ENCODE results near the gene ADAD2. TPM values are rescaled to one million over a fixed set of nuclear protein-coding genes. Genes with fewer than 3 reads are reported as not detected.

ADAD2 gene
- total RNA-seq, 3 donors from 2014 or later (not counting 1 experiment from before 2014, with no cell fraction given) = not detected

DNA sequence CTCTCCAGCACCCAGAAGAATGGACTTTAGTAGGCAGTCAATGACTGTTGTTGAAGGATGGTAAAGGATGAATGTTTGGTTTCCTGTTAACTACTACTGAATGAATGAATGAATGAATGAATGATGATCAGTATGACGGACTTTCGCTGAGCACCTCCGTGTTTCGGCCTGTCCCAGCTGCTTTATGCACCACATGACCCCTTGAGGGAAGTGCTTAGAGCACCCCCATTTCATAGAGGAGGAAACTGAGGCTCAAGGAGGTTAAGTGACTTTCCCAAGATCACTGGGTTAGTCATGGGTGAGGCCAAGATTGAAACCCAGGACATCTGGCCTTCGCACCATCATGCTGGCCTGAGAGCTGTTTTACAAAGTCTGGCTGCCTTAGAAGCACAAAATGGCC is 42.0 kb downstream of the ADAD2 start:
- Histone ChIP-seq H3K9me3 (ENCODE audit: control insufficient read depth, insufficient read depth, low read length) (no peaks in the 10 kb centered on the region), H3K4me3 (ENCODE audit: low read length) (no peak overlapping the region), H3K27me3 (ENCODE audit: control insufficient read depth, insufficient read depth, low read length) (no peaks in the 10 kb centered on the region), H3K27ac (ENCODE audit: low read length) (no peak overlapping the region), H3K36me3 (ENCODE audit: control insufficient read depth, insufficient read depth, low read length) (no peaks in the 10 kb centered on the region), H3K4me1 (ENCODE audit: control insufficient read depth, insufficient read depth, low read length) (no peaks in the 10 kb centered on the region)
- TF ChIP-seq, protein P1, sequence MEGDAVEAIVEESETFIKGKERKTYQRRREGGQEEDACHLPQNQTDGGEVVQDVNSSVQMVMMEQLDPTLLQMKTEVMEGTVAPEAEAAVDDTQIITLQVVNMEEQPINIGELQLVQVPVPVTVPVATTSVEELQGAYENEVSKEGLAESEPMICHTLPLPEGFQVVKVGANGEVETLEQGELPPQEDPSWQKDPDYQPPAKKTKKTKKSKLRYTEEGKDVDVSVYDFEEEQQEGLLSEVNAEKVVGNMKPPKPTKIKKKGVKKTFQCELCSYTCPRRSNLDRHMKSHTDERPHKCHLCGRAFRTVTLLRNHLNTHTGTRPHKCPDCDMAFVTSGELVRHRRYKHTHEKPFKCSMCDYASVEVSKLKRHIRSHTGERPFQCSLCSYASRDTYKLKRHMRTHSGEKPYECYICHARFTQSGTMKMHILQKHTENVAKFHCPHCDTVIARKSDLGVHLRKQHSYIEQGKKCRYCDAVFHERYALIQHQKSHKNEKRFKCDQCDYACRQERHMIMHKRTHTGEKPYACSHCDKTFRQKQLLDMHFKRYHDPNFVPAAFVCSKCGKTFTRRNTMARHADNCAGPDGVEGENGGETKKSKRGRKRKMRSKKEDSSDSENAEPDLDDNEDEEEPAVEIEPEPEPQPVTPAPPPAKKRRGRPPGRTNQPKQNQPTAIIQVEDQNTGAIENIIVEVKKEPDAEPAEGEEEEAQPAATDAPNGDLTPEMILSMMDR (IDR thresholded peaks at IDR 0.05) = no peak
- WGBS (ENCODE audit: insufficient coverage) = 87% methylated on average over 5 of the region's 5 CpGs
- Mint-ChIP-seq H3K36me3 (no peaks in the 10 kb centered on the region), H3K4me3 (no peak overlapping the region), H3K27ac (no peak overlapping the region), H3K9me3 (no peaks in the 10 kb centered on the region), H3K27me3 (ENCODE audit: low read depth in 2 of 2) (peaks cover 0 to 6% of the 10 kb centered on the region in 2 donors), H3K4me1 (no peaks in the 10 kb centered on the region)
- intact Hi-C loops (cut with micrococcal nuclease) = no loop called here
- no peak for ATAC-seq
- DNase-seq = no peak

DNA sequence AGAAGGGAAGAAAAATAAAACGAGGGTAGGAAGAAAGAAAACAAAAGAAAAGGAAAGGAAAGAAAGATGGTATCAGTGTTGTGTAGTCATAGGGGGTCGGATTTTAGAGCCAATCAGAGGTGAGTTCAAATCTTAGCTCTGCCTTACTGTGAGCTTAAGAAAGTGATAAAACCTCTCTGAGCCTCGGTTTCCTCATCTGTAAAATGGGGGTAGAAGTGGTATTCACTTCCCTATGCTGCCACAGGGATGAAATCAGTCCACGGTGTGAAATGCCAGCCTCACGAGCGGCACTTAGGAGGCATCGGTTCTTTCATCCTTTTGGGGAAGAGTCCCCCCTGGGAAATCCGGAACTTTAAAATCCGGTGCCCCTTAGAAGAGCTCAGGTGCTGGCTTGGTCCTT is 42.8 kb downstream of the ADAD2 start:
- no peaks in the 10 kb centered on the region for H3K27me3 ChIP-seq (ENCODE audit: control insufficient read depth, insufficient read depth, low read length)
- Mint-ChIP-seq H3K4me3 (no peak overlapping the region), H3K36me3 (no peaks in the 10 kb centered on the region), H3K27ac (no peak overlapping the region), H3K4me1 (no peaks in the 10 kb centered on the region), H3K27me3 (ENCODE audit: low read depth in 2 of 2) (peaks cover under 1 to 6% of the 10 kb centered on the region in 2 donors), H3K9me3 (no peaks in the 10 kb centered on the region)
- no peaks in the 10 kb centered on the region for H3K4me1 ChIP-seq (ENCODE audit: control insufficient read depth, insufficient read depth, low read length)
- H3K4me3 ChIP-seq (ENCODE audit: low read length) = no peak overlapping the region
- TF ChIP-seq, protein P1 (IDR thresholded peaks at IDR 0.05) = no peak
- ATAC-seq = no peak
- H3K36me3 ChIP-seq (ENCODE audit: control insufficient read depth, insufficient read depth, low read length) = no peaks in the 10 kb centered on the region
- DNase-seq = no peak
- 80% methylated on average over 9 of the region's 9 CpGs for WGBS (ENCODE audit: insufficient coverage)
- intact Hi-C loops (cut with micrococcal nuclease) = no loop called here
- H3K9me3 ChIP-seq (ENCODE audit: control insufficient read depth, insufficient read depth, low read length) = no peaks in the 10 kb centered on the region
- no peak overlapping the region for H3K27ac ChIP-seq (ENCODE audit: low read length)

DNA sequence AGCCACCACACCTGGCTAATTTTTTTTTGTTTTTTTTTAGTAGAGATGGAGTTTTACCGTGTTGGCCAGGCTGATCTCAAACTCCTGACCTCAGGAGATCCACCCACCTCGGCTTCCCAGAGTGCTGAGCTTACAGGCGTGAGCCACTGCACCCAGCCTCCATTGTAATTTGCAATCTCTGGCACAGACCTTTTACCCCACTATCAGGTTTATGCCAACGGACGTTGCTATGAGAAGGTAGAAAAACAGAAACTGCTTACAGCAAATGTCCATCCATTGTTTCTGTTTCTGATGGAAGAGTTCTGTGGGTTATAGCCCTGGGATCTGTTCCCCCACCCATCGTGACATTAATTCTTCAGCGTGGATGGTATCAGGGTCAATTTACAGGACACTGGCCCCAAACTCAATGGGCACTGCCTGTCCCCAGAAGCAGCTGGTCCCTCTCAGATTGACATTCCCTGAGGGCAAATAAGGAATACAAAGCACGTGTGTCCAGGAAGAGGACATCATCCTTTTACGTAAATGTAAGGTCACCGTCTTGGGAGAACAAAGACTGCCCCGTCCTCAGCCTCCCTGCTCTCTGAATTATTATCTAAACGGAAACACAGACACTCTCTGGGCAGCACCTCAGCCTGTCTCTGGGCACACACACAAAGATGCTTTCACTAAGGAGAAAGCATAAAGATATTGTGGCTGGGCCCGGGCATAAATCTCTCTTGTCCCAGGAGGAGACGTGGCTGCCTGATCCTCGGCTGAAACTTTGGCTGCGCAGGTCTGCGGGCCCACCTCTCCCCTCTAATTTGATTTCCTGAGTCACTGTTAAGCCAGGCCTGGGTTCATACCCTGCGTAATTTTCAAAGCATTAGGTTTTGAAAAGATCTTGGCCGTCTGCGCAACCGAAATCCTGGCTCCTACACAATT is 43.6 kb downstream of the ADAD2 start:
- H3K9me3 ChIP-seq (ENCODE audit: control insufficient read depth, insufficient read depth, low read length) = no peaks in the 10 kb centered on the region
- no peaks in the 10 kb centered on the region for H3K4me1 ChIP-seq (ENCODE audit: control insufficient read depth, insufficient read depth, low read length)
- DNase-seq (no peak), ATAC-seq (no peak)
- H3K36me3 Mint-ChIP-seq = no peaks in the 10 kb centered on the region
- intact Hi-C loops (cut with micrococcal nuclease) = no loop called here
- no peaks in the 10 kb centered on the region for H3K36me3 ChIP-seq (ENCODE audit: control insufficient read depth, insufficient read depth, low read length)
- TF ChIP-seq, protein P1 (IDR thresholded peaks at IDR 0.05) = no peak
- no peak overlapping the region for H3K27ac Mint-ChIP-seq
- H3K4me3 ChIP-seq (ENCODE audit: low read length) = no peak overlapping the region
- no peak overlapping the region for H3K27ac ChIP-seq (ENCODE audit: low read length)
- no peaks in the 10 kb centered on the region for H3K9me3 Mint-ChIP-seq
- H3K27me3 ChIP-seq (ENCODE audit: control insufficient read depth, insufficient read depth, low read length) = no peaks in the 10 kb centered on the region
- WGBS (ENCODE audit: insufficient coverage) = 73% methylated on average over 21 of the region's 21 CpGs
- H3K27me3 Mint-ChIP-seq (ENCODE audit: low read depth in 2 of 2) = peaks cover 8 to 12% of the 10 kb centered on the region in 2 donors
- H3K4me3 Mint-ChIP-seq = no peak overlapping the region
- no peaks in the 10 kb centered on the region for H3K4me1 Mint-ChIP-seq

Data from natural killer cell (primary cell).